Natural killer cell (primary cell): ENCODE data around the gene LAMA5. TPM values are rescaled to one million over a fixed set of nuclear protein-coding genes. Genes with fewer than 3 reads are reported as not detected.

ENCODE experiments used
- ATAC-seq, 3 donors: fragments of 150-1000 bp in 2 of 3; fragments of 200-7000 bp in 1 of 3; cut with Tn5 transposase; 1 replicate in 1 of 3; 2 replicates in 2 of 3; pipeline ENCODE4 v1.10.0; 2021; ENCODE audit warnings: mild to moderate bottlenecking in 2 of 3, moderate library complexity in 2 of 3
- DNase-seq, 2 donors: peaks; one replicate each; pipeline versions ENCODE4 v3.0.0 to v3.0.0-alpha.2; 2013 to 2021; ENCODE audit warnings: mixed read lengths in 1 of 2
- H3K27ac ChIP-seq: one replicate; pipeline ENCODE4 v1.5.1; 2013; ENCODE audit warnings: mild to moderate bottlenecking, low read length
- H3K27me3 ChIP-seq: one replicate; pipeline ENCODE4 v1.6.1; 2013; ENCODE audit warnings: low read length; ENCODE audit not compliant: control insufficient read depth, insufficient read depth
- H3K36me3 ChIP-seq: one replicate; pipeline ENCODE4 v1.6.1; 2013; ENCODE audit warnings: low read length; ENCODE audit not compliant: control insufficient read depth, insufficient read depth
- H3K4me1 ChIP-seq: one replicate; pipeline ENCODE4 v1.6.1; 2013; ENCODE audit warnings: low read length; ENCODE audit not compliant: control insufficient read depth, insufficient read depth
- H3K4me3 ChIP-seq: one replicate; pipeline ENCODE4 v1.5.1; 2013; ENCODE audit warnings: low read length
- H3K9me3 ChIP-seq: one replicate; pipeline ENCODE4 v1.6.1; 2013; ENCODE audit warnings: low read length; ENCODE audit not compliant: control insufficient read depth, insufficient read depth
- H3K27ac Mint-ChIP-seq, 2 donors: one replicate each; pipeline ENCODE4 v1.8.0; 2022; ENCODE audit warnings: mild to moderate bottlenecking in 2 of 2, mixed read lengths in 2 of 2, moderate library complexity in 1 of 2
- H3K27me3 Mint-ChIP-seq, 2 donors: one replicate each; pipeline ENCODE4 v1.8.0; 2022; ENCODE audit warnings: low read depth in 2 of 2, mixed read lengths in 2 of 2
- H3K36me3 Mint-ChIP-seq: one replicate; pipeline ENCODE4 v1.8.0; 2022; ENCODE audit warnings: mixed read lengths
- H3K4me1 Mint-ChIP-seq, 2 donors: one replicate each; pipeline ENCODE4 v1.8.0; 2022; ENCODE audit warnings: mixed read lengths in 2 of 2
- H3K4me3 Mint-ChIP-seq: one replicate; pipeline ENCODE4 v1.8.0; 2022; ENCODE audit warnings: mild to moderate bottlenecking, moderate library complexity, mixed read lengths
- H3K9me3 Mint-ChIP-seq, 2 donors: one replicate each; pipeline ENCODE4 v1.8.0; 2022; ENCODE audit warnings: mixed read lengths in 2 of 2
- WGBS: methylation state at CpG from one replicate; pipeline ENCODE4 v1.1.7; 2013; ENCODE audit warnings: missing lambda C conversion rate; ENCODE audit not compliant: insufficient coverage; 5-methylcytosine and 5-hydroxymethylcytosine counted together
- intact Hi-C: fragments of 100-400 bp; cut with micrococcal nuclease; formaldehyde crosslinking; loops from one replicate; pipeline ENCODE4 v1.14.2; 2022
- total RNA-seq, 4 donors: library from RNA; stranded (reverse); fragments of 120-200 nt in 1 of 4; gene quantifications; one replicate each; pipeline versions ENCODE4 v1.2.3 to v1.2.4, GENCODE V29; 2013 to 2022
- TF ChIP-seq, protein P1 (sequence below): fragments of 200-600 bp; IDR thresholded peaks from one replicate; pipeline ENCODE4 v1.8.0; 2022; ENCODE audit warnings: antibody characterized with exemption

LAMA5 gene
- total RNA-seq, 3 donors from 2014 or later (not counting 1 experiment from before 2014, with no cell fraction given), result 1.0 to 4.3 (median 1.4) TPM

- Histone ChIP-seq H3K36me3 (no peaks in the 10 kb centered on the region), H3K27ac (no peak overlapping the region), H3K9me3 (no peaks in the 10 kb centered on the region), H3K4me1 (peaks cover 17% of the 10 kb centered on the region), H3K27me3 (peaks cover 16% of the 10 kb centered on the region), H3K4me3 (no peak overlapping the region)
- intact Hi-C loops, result no loop called here
- H3K27ac Mint-ChIP-seq, result no peak overlapping the region
- DNase-seq (no peak), ATAC-seq (no peak)
- H3K27me3 Mint-ChIP-seq, result peaks cover 0 to 16% of the 10 kb centered on the region in 2 donors
- H3K9me3 Mint-ChIP-seq, result no peaks in the 10 kb centered on the region
- peaks cover 0 to 6% of the 10 kb centered on the region in 2 donors for H3K4me1 Mint-ChIP-seq
- WGBS, result 83% methylated on average over 20 of the region's 20 CpGs
- TF ChIP-seq, protein P1, sequence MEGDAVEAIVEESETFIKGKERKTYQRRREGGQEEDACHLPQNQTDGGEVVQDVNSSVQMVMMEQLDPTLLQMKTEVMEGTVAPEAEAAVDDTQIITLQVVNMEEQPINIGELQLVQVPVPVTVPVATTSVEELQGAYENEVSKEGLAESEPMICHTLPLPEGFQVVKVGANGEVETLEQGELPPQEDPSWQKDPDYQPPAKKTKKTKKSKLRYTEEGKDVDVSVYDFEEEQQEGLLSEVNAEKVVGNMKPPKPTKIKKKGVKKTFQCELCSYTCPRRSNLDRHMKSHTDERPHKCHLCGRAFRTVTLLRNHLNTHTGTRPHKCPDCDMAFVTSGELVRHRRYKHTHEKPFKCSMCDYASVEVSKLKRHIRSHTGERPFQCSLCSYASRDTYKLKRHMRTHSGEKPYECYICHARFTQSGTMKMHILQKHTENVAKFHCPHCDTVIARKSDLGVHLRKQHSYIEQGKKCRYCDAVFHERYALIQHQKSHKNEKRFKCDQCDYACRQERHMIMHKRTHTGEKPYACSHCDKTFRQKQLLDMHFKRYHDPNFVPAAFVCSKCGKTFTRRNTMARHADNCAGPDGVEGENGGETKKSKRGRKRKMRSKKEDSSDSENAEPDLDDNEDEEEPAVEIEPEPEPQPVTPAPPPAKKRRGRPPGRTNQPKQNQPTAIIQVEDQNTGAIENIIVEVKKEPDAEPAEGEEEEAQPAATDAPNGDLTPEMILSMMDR, result no peak
- H3K36me3 Mint-ChIP-seq, result no peaks in the 10 kb centered on the region
- H3K4me3 Mint-ChIP-seq, result no peak overlapping the region
These were observed 3.9 kb downstream of the LAMA5 start for GRCh38 chr20:62362991-62363919.

- peaks cover 10% of the 10 kb centered on the region for H3K27me3 ChIP-seq
- peaks cover 10% of the 10 kb centered on the region for H3K4me1 ChIP-seq
- no peak overlapping the region for H3K4me3 ChIP-seq
- no peak overlapping the region for H3K4me3 Mint-ChIP-seq
- no peaks in the 10 kb centered on the region for H3K9me3 Mint-ChIP-seq
- DNase-seq (no peak), ATAC-seq (no peak)
- H3K27ac ChIP-seq, result no peak overlapping the region
- 66% methylated on average over 13 of the region's 13 CpGs for WGBS
- peaks cover 0 to 12% of the 10 kb centered on the region in 2 donors for H3K27me3 Mint-ChIP-seq
- intact Hi-C loops, result no loop called here
- no peak overlapping the region for H3K27ac Mint-ChIP-seq
- no peaks in the 10 kb centered on the region for H3K9me3 ChIP-seq
- H3K36me3 Mint-ChIP-seq, result no peaks in the 10 kb centered on the region
- H3K36me3 ChIP-seq, result no peaks in the 10 kb centered on the region
- TF ChIP-seq, protein P1, result no peak
- peaks cover 0 to 2% of the 10 kb centered on the region in 2 donors for H3K4me1 Mint-ChIP-seq
These were observed 4.5 kb downstream of the LAMA5 start for GRCh38 chr20:62362590-62362940.

GRCh38 chr20:62361799-62362589 is 5.1 kb downstream of the LAMA5 start:
- 93% methylated on average over 34 of the region's 34 CpGs for WGBS
- H3K4me1 ChIP-seq, result peaks cover 8% of the 10 kb centered on the region
- DNase-seq, result no peak
- H3K9me3 ChIP-seq, result no peaks in the 10 kb centered on the region
- no peaks in the 10 kb centered on the region for H3K36me3 Mint-ChIP-seq
- peaks cover 8% of the 10 kb centered on the region for H3K27me3 ChIP-seq
- no peaks in the 10 kb centered on the region for H3K9me3 Mint-ChIP-seq
- H3K27ac Mint-ChIP-seq, result no peak overlapping the region
- H3K4me3 ChIP-seq, result no peak overlapping the region
- intact Hi-C loops, result no loop called here
- H3K4me3 Mint-ChIP-seq, result no peak overlapping the region
- H3K36me3 ChIP-seq, result no peaks in the 10 kb centered on the region
- TF ChIP-seq, protein P1, result no peak
- H3K4me1 Mint-ChIP-seq, result no peaks in the 10 kb centered on the region
- H3K27me3 Mint-ChIP-seq, result peaks cover 0 to 11% of the 10 kb centered on the region in 2 donors
- ATAC-seq, result no peak
- H3K27ac ChIP-seq, result no peak overlapping the region
